Suppressor macrophage (primary cell): ENCODE measurements around the gene BLOC1S3.

Experiments used
- DNase-seq, 4 experiments: peaks; one replicate each; pipeline ENCODE4 v3.0.0-alpha.2; 2020 to 2022

BLOC1S3 gene

DNA sequence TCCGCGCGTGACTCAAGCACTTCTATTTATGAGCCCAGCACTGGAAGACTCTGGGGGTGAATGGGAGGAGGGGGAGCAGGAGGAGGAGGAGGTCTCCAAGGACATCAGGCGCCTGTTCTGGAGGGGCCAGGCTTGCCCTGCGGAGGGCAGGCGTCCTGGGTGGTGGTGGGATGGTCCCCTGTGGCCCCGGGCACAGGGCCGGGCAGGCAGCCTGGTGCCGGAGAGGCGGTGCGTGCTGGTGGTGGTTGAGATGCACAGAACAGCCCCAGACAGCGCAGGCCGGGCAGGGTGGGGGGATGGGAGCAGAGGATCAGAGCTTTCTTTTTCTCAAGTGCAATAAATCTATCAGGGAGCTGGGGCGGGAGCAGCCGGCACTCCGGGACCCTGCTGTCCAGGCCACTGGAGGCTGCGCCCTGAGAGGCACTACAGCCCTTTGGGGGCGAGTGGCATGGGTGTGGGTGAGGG, 31.8 kb upstream of the BLOC1S3 start:
- DNase-seq = no peak

GRCh38 chr19:45147835-45148676, 30.5 kb upstream of the BLOC1S3 start:
- peak in 1 of 4 experiments; percentile 28 for DNase-seq

DNA sequence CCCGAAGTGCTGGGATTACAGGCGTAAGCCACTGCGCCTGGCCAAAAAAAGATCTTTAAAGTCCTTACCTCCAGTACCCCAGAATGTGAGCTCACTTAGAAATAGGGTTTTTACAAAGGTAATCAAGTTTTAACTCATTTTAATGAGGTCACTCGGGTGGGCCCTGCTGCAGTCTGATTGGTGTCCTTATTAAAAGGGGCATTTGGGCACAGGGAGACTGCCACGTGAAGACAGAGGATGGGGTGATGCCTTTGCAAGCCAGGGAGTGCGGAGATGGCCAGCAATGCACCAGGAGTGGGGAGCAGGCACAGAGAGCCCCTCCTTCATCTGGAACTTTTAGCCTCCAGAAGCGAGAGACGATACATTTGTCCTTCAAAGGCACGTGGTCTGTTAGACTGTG, 29.5 kb upstream of the BLOC1S3 start:
- DNase-seq = no peak

DNA sequence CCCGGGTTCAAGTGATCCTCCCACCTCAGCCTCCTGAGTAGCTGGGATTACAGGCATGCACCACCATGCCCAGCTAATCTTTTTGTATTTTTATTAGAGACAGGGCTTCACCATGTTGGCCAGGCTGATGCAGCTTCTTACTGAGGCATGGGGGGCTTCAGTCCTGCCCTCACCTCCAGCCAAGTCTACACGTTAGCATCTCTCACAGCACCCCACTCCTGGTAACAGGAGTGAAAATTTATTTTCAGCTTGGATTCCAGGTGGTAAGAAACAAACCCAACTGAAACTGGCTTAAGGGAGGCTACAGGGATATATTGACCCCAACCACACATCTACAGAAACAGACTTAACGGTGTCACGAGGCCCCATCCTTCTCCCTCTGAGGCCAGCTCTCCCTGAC, 28.4 kb upstream of the BLOC1S3 start:
- DNase-seq = no peak

DNA sequence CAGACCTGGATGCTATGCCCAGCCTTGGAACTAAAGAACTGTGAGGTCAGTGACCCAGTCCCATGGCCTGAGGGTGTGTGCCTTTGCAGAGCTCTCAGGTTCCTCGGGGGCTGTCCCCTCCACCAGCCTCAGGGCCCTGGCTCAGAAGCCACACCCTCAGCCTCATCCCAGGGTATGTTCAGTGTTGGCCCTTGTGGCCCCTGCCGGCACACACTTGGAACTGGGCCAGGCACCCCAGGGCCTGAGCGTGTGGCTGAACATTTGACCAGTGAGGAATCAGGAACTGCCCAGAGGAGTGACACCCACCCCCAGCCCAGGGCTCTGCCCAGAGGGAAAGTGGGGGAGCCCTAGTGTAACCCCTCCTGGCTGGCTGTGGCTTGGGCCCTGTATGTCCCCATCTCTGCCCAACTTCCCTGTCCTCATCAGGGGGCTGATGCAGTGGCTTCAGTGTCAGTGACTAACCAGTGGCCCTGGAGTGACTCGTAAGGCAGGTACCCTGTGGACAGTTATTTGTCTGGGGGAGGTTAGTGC, 27.8 kb upstream of the BLOC1S3 start:
- DNase-seq = peak; percentile 36 to 65 (median 51)

- DNase-seq = no peak
Observed at GRCh38 chr19:45151320-45151719, 27.3 kb upstream of the BLOC1S3 start.

DNA sequence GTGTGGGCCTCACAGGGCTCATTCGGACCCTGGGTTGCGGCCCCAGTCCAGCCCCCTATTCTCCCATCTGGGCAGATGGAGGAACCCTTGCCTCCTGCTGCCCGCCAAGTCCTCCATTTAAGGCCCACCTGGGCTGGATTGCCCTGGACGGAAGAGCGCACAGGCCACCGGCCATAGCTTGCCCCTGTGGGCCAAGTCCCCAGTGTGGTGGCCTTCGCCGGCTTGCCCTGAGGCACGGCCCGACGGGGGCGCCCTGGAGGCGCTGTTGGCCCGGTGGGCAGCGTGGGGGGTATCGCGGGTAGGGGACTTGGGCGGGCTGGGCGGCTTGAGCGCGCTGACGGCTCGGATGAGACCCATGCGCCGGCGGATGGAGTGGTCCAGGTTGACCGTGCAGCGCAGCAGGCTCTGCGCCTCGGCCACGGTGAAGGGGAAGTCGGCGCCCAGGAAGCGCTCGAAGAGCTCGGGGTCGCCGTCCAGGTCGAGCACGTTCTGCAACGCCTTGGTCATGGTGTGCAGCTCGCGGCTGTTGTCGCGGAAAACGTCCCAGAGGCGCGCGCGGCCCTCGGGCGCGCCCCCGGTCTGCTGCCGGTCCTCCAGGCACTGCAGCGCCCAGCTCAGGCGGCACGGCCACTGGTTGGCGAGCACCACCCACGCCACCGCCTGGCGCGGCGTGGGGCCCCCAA, 26.6 kb upstream of the BLOC1S3 start:
- DNase-seq = no peak

DNA sequence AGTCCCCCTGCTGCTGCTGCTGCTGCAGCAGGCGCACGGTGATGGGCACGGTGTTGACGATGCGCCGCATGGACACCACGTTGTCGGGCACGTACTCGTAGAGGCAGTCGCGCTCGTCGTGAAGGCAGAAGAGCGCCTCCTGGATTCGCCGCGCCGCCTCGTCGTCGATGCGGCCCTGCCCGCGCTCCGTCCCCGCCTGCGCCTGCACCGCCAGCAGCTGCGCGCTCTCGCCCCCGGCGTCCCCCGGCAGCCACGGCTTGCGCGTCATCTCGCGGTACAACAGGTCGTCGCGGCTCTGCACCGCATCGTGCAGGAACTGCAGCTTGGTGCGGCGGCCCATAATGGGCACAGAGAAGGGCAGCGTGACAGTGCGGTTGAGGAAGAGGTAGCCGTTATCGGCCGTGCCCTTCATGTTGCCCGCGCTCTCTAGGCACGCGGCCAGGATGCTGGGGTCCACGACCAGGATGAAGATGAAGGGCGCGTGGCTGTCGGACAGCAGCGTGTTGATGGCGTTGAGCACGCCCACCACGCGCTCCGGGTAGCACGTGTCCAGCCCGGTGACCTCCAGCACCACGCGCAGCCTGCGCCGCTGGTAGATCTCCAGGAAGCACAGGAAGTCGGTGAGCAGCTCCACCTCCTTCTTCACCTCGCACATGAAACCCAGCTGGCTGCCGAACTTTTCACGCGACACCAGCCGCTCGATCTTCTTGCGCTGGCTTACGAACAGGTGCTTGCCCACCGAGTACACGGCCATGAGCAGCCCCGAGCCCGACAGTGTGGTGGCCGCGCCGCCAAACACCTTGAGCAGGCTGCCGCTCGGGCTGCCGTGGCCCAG, 25.9 kb upstream of the BLOC1S3 start:
- DNase-seq = peak; percentile 48 to 71 (median 53)

DNA sequence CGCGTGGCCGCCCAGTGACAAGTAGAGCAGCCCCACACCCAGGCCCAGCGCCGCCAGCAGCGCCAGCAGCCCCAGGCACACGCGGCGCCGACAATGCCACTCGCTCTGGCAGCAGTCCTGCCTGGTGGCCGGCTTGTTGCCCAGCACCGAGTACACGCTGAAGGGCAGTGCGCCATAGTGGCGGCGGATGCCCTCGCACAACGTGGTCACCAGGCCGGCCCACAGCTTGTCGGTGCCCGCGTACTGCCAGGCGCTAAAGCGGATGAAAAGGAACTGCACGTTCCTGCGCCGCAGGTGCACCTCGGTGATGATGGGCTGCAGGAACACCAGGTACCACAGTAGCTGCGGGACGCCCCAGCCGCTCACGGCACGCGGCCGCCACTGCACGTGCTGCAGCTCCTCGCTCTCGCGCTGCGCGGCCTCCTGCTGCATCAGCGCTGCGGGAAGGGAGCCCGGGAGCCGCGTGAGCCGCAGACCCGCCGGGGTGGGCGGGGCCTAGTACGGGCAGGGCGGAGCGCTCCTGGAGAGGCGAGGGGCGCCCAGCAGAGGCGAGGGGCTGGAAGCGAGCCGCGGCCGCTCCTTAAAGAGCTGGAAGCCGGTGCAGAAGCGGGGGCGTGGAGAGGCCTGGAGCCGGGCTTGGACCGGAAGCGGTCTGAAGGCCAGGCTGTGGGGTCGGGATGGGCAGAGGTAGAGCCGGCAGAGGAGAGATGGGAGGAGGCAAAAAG, 25.1 kb upstream of the BLOC1S3 start:
- peak in 1 of 4 experiments; percentile 50 for DNase-seq

DNA sequence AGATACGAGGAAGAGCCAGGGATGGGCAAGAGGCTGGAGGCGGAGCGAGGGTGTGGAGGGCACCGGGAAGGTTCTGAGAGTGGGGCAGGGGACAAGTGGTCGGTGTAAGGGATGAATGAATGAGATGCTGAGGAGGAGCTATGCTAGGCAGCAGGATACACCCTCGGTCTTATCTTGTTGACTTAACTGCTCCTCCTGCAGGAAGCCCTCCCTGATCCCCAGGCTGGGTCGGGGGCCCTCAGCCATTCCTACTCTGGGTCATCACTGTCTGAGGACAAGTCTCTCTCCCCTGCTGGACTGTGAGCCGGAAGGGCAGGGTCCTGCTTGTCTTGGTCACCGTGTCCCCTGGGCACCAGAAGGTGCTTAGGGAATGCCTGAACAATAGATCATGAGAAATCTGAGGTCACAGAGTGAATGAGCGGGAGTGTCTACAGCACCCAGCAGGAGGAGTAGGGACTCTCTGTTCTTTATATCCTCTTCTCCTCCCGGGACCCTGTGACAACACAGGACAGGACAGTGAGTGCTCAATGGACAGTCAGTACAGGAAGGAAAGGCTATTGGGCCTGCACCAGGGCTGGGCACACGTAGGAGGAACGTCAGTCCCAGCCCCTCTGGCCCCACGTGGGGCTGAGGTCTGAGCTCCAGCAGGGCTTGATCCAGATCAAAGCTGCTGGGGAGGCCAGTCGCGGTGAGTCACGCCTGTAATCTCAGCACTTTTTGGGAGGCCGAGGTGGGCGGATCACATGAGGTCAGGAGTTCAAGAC, 24.3 kb upstream of the BLOC1S3 start:
- peak; percentile 66 to 90 (median 78) for DNase-seq

DNA sequence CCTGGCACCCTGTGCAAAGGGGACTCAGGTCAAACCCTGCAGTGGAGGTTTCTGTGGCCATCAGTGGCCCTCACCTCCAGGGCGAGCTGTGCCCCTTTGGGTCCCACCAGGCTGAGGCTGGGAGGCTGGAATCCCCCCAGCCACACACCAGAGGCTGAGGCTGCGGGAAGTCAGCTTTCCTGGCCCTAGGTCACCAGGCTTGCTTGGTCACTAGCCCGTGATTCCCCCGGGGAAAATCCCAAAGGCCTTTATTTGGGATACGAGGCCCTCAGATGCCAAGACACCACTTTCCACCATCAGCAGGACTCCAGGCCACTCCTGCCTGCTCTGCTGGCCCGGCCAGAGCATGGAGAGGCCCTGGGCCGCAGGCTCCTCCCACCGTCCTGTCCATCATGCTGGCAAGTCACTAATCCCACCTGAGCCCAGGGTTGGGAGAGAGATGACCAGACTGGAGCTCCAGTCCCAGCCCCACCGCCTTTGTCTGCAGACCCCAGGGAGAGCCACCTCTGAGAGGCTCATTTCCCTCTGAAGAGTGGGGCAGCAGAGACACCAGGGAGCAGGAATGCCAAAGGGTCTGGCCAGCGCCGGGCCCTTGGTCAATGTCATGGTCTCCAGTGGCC, 22.5 kb upstream of the BLOC1S3 start:
- DNase-seq = no peak

- no peak for DNase-seq
Observed at GRCh38 chr19:45156751-45157150, 21.8 kb upstream of the BLOC1S3 start.

DNA sequence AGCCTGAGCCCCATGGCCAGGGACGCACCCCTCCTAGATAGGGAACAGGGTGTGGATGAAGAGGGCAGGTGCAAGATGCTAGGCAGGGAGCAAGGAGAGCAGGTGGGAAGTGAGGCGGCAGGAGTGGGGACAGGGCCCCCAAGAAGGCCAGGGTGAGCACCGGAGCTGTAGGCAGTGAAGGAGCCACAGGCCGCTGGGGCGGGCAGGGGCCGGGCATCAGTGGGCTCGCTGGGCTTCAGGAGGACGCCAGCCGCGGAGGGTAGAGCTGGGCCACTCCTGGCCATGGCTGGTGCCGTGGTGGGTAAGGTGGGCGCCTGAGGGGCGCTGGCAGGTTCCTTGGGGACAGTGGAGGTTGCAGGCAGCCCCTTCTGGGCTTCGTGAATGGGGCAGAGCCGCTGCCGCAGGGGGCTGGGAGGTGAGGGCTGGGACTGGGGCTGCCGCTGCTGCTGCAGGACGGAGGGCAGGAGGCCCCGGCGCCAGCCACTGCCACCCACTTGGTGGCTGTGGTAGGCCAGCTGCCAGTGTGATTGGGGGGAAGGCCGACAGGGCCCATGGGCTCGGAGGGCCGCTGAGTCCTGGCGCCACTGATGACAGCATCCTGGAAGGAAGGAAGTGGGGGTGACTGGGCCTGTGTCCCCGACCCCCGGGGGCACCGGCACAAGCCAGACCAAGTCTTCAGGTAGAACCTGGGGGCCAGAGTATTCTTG, 19.9 kb upstream of the BLOC1S3 start:
- no peak for DNase-seq

DNA sequence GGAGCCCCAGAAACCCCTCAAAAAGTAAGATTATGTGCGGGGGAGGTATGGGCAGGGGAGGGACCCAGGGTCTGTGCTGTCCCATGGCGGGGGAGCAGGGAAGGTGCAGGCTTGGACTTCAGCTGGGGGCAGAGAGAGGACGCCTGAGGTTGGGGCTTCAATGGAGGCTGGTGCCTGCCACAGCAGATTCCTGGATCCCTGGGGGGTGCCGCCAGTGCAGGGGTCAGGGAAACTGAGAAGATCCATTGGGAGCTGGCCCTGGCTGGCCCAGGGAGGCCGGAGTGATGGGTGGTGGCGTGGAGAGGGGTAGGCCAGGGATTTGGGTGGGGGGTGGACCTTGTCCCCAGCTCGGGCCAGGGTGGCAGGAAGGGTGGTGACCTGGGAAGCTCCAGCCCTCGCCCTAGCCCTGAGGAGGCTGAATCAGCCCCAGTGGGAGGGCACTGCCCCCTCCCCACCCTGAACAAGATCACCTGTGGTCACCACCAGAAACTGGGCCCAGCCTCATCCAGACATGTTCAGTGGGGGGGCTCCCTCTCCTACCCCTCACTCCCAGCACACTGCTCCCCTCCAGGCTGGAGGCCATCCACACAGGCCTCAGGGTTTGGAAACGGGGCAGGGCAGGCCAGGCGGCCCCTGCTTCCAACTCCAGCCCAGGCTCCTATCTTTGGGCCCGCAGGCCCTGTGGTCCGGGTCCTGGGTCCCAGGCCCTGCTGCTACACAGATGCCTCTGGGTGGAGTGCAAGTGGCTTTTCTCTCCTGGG, 19.2 kb upstream of the BLOC1S3 start:
- no peak for DNase-seq

GRCh38 chr19:45159971-45160324, 18.6 kb upstream of the BLOC1S3 start:
- no peak for DNase-seq

DNA sequence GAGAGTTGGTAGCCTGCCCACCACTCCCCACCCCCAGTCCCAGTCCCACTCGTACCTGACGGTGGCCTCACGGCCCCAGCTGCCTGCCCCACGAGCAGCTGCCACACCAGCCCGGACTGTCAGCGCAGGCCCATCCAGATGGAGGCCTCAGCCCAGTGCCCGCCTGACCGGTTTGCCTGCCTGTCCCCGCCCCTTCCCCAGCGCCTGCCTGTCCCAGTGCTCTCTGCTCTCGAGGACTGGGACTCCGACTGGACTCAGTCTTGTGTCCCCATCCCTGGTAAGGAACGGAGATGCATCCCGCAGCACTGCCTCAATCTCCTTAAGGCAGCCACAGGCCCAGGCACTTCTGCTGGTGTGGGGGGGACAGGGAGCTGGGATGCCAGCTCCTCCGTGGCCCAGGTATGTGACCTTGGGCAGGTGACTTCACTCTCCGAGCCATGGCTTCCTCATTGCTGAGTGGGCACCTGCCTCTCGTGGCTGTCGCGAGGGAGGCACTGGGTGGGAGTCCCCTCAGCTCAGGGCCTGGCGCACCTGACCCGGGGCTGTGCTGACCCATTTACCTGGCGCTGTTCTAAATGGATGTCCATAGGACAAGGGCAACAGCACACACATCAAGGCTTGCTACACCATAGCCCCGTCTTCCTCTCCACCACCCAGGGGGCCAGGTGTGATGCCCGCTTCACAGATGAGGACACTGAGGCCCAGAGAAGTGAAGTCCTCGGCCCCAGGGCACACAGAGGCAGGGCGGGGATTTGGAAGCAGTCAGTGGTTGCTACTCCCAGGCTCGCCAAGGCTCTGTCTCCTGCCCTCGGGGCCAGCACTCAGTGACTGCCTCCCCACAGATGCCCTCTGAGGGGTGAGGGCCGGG, 17.5 kb upstream of the BLOC1S3 start, which contains the start of gene NKPD1:
TSS of gene NKPD1 (minus strand) at position 113 of the 868 bp plus-strand sequence. CDS start 832 bp downstream, outside the sequence.
- no peak for DNase-seq

DNA sequence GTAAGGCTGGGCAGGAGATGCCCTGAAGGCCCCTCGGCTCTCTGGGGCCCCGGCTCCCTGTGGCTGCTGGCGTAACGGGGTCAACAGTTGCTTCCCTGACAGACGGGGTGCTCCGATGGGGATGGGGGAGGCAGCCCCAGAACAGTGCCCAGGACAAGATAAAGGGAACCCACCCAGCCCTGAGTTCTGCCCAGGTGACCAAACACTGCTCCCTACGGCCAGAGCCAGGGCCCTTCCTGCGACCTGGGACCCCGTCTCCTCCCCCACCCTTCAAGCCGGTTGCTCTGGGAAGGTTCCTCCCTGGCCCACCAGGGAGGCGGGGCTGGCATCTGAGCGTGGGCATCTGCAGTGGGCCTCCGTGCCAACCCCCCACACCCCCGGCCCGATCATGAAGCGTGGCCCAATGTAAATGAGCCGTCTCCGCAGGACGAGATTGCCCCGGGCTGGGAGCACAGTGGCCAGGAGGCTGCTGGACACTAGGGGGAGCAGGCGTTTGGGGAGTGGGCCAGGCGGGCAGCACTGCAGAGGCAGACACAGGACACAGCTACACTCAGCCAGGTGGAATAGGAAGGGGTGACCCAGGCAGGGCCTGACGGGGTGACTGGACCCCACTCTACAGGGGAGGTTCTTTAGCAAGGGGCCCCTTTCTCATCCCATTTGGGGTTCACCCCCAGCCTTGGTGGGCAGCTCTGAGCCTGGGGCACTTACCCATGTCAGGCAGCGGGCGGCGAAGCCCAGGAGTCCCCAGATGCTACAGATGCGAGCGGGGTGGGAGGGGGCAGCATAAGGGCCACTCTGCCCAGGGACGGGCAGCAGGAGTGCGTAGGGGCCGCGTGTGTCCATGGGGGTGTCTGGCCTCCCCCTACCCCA, 16.6 kb upstream of the BLOC1S3 start:
- DNase-seq = no peak
